ENCODE data around the gene UNC5C. TPM values are rescaled to one million over a fixed set of nuclear protein-coding genes. Genes with fewer than 3 reads are reported as not detected.

UNC5C gene
- total and polyA plus RNA-seq, 2 experiments from 2014 or later, result 3.5 to 16.0 TPM

DNA sequence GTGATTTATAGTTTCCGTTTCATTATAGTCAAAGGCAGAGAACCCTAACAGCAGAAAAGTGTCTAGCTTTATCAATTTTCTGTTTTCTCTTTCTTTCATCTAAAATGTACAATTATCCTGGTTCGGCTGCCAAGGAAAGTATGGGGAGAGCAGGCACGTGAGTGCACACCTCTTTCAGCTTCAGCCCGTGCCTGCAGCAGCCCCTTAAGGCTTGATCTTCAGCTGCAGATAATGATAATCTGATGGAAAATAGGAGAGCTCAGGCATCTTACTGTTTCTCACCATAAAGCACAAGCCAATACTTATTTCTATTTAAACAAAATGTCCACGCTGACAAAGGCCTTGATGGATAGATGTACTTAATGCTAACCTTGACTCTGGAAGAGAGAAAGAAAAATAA, 334.4 kb downstream of the UNC5C start:
- H3K27me3 ChIP-seq, result peaks cover 23% of the 10 kb centered on the region
- no peak overlapping the region for H3K4me3 ChIP-seq
- no peaks in the 10 kb centered on the region for H3K36me3 ChIP-seq (replicated peaks; ENCODE audit: insufficient read depth, low read depth)
- no peaks in the 10 kb centered on the region for H3K9me3 ChIP-seq (ENCODE audit: low read depth)
- H4K20me1 ChIP-seq (ENCODE audit: insufficient read depth, poor library complexity, severe bottlenecking), result no peaks in the 10 kb centered on the region
- H3K27ac ChIP-seq, result no peak overlapping the region
- DNase-seq (ENCODE audit: low spot score), result no peak
- 69% methylated on average over 5 of the region's 5 CpGs for WGBS (ENCODE audit: low lambda C conversion rate, missing lambda C conversion rate)
- H3K79me2 ChIP-seq, result no peaks in the 10 kb centered on the region
- no peak overlapping the region for H3K4me2 ChIP-seq
- H2AFZ ChIP-seq, result no peak overlapping the region
- no peaks in the 10 kb centered on the region for H3K4me1 ChIP-seq (ENCODE audit: insufficient read depth)
- no peaks in the 10 kb centered on the region for H3K9me2 ChIP-seq (replicated peaks; ENCODE audit: insufficient read depth)
- TF ChIP-seq, protein P1, sequence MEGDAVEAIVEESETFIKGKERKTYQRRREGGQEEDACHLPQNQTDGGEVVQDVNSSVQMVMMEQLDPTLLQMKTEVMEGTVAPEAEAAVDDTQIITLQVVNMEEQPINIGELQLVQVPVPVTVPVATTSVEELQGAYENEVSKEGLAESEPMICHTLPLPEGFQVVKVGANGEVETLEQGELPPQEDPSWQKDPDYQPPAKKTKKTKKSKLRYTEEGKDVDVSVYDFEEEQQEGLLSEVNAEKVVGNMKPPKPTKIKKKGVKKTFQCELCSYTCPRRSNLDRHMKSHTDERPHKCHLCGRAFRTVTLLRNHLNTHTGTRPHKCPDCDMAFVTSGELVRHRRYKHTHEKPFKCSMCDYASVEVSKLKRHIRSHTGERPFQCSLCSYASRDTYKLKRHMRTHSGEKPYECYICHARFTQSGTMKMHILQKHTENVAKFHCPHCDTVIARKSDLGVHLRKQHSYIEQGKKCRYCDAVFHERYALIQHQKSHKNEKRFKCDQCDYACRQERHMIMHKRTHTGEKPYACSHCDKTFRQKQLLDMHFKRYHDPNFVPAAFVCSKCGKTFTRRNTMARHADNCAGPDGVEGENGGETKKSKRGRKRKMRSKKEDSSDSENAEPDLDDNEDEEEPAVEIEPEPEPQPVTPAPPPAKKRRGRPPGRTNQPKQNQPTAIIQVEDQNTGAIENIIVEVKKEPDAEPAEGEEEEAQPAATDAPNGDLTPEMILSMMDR (IDR thresholded peaks at IDR 0.05; ENCODE audit: poor library complexity), result no peak
- TF ChIP-seq EZH2phosphoT487 (IDR thresholded peaks at IDR 0.05; ENCODE audit: low read depth, severe bottlenecking, unreplicated experiment), result no peak

DNA sequence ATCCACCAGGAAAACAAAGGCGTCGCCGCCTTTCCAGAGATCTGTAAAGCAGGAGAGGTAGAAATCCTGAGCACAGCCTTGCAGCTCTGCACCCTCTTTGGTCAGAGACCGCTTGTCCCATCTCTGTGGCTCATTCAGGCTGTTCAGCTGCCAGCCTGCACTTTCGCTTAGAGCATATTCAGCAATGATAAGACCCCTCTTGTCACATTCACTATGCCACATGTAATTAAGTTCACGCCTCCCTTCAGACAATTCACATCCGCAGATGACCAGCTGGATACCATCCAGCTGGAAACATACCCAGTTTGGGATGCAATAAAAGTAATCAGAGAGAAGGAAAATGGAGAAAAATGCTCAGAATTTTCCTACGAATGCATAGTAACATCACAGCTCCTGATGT, 335.4 kb downstream of the UNC5C start:
- no peaks in the 10 kb centered on the region for H3K9me2 ChIP-seq (replicated peaks; ENCODE audit: insufficient read depth)
- WGBS (ENCODE audit: low lambda C conversion rate, missing lambda C conversion rate), result 84% methylated on average over 8 of the region's 8 CpGs
- TF ChIP-seq EZH2 (IDR thresholded peaks at IDR 0.05; ENCODE audit: borderline replicate concordance), result no peak
- TF ChIP-seq, protein P1 (IDR thresholded peaks at IDR 0.05; ENCODE audit: poor library complexity), result no peak
- TF ChIP-seq EZH2phosphoT487 (IDR thresholded peaks at IDR 0.05; ENCODE audit: low read depth, severe bottlenecking, unreplicated experiment), result no peak

GRCh38 chr4:95212692-95213091, 336.1 kb downstream of the UNC5C start:
- 82% methylated on average over 8 of the region's 8 CpGs for WGBS (ENCODE audit: low lambda C conversion rate, missing lambda C conversion rate)

More for the DNA sequence above, 335.4 kb downstream of the UNC5C start:
- Histone ChIP-seq H3K4me1 (ENCODE audit: insufficient read depth) (no peaks in the 10 kb centered on the region), H3K4me2 (no peak overlapping the region), H3K4me3 (no peak overlapping the region), H3K79me2 (no peaks in the 10 kb centered on the region), H2AFZ (no peak overlapping the region), H4K20me1 (ENCODE audit: insufficient read depth, poor library complexity, severe bottlenecking) (no peaks in the 10 kb centered on the region), H3K9me3 (ENCODE audit: low read depth) (no peaks in the 10 kb centered on the region), H3K27me3 (peaks cover 21% of the 10 kb centered on the region), H3K36me3 (replicated peaks; ENCODE audit: insufficient read depth, low read depth) (no peaks in the 10 kb centered on the region), H3K27ac (no peak overlapping the region)
- DNase-seq (ENCODE audit: low spot score), result no peak

More at GRCh38 chr4:95212692-95213091, 336.1 kb downstream of the UNC5C start:
- H3K27ac ChIP-seq, result no peak overlapping the region
- no peaks in the 10 kb centered on the region for H3K36me3 ChIP-seq (replicated peaks; ENCODE audit: insufficient read depth, low read depth)
- DNase-seq (ENCODE audit: low spot score), result no peak
- no peaks in the 10 kb centered on the region for H3K4me1 ChIP-seq (ENCODE audit: insufficient read depth)
- no peak overlapping the region for H3K4me2 ChIP-seq
- peaks cover 21% of the 10 kb centered on the region for H3K27me3 ChIP-seq
- no peaks in the 10 kb centered on the region for H3K9me3 ChIP-seq (ENCODE audit: low read depth)
- no peaks in the 10 kb centered on the region for H4K20me1 ChIP-seq (ENCODE audit: insufficient read depth, poor library complexity, severe bottlenecking)
- no peaks in the 10 kb centered on the region for H3K79me2 ChIP-seq
- H3K9me2 ChIP-seq (replicated peaks; ENCODE audit: insufficient read depth), result no peaks in the 10 kb centered on the region
- no peak overlapping the region for H2AFZ ChIP-seq
- no peak for TF ChIP-seq EZH2 (IDR thresholded peaks at IDR 0.05; ENCODE audit: borderline replicate concordance)
- TF ChIP-seq, protein P1 (IDR thresholded peaks at IDR 0.05; ENCODE audit: poor library complexity), result no peak
- TF ChIP-seq EZH2phosphoT487 (IDR thresholded peaks at IDR 0.05; ENCODE audit: low read depth, severe bottlenecking, unreplicated experiment), result no peak
- no peak overlapping the region for H3K4me3 ChIP-seq

All from hepatocyte (in vitro differentiated cells).